NB4 (cell line): ENCODE results near the gene DLG2.

ENCODE experiments used
- CTCF ChIP-seq: IDR thresholded peaks from one replicate; pipeline ENCODE4 v1.5.1; 2012; ENCODE audit warnings: low read depth, low read length
- MAX ChIP-seq: IDR thresholded peaks from 2 replicates; pipeline ENCODE4 v1.6.1; 2011; ENCODE audit warnings: low read depth, low read length
- MYC ChIP-seq: IDR thresholded peaks from 2 replicates; pipeline ENCODE4 v1.6.1; 2011; ENCODE audit warnings: low read depth, low read length
- POLR2A ChIP-seq: IDR thresholded peaks from 2 replicates; pipeline ENCODE4 v1.6.1; 2011; ENCODE audit warnings: mild to moderate bottlenecking; ENCODE audit not compliant: insufficient read length; ENCODE audit errors: extremely low read depth

- TF ChIP-seq CTCF (no peak), POLR2A (no peak), MAX (no peak), MYC (no peak)
Observed at GRCh38 chr11:84922212-84922805, 704.8 kb downstream of the DLG2 start.
